Uterus (tissue), 4 donors: Measurements from ENCODE around the gene HOXC6. TPM values are rescaled to one million over a fixed set of nuclear protein-coding genes. Genes with fewer than 3 reads are reported as not detected.

ENCODE experiments used
- DNase-seq, 2 donors: peaks; one replicate each; pipeline ENCODE4 v3.0.0-alpha.2; 2019 to 2020
- H3K27ac ChIP-seq, 2 donors: fragments of 200-600 bp; sonication (generic); 1 replicate in 1 of 2; 2 replicates in 1 of 2; pipeline ENCODE4 v1.5.1; 2016 to 2018
- H3K27me3 ChIP-seq, 2 donors: fragments of 200-600 bp; sonication (generic); one replicate each; pipeline ENCODE4 v1.5.1; 2018 to 2019; ENCODE audit warnings: control low read depth in 1 of 2
- H3K36me3 ChIP-seq, 2 donors: fragments of 200-600 bp; sonication (generic); one replicate each; pipeline ENCODE4 v1.5.1; 2019; ENCODE audit warnings: control low read depth in 1 of 2
- H3K4me1 ChIP-seq, 2 donors: fragments of 200-600 bp; sonication (generic); one replicate each; pipeline ENCODE4 v1.5.1; 2018 to 2019; ENCODE audit warnings: control low read depth in 1 of 2
- H3K4me3 ChIP-seq, 2 donors: fragments of 200-600 bp; sonication (generic); 1 replicate in 1 of 2; 2 replicates in 1 of 2; pipeline ENCODE4 v1.5.1; 2018 to 2019; ENCODE audit warnings: mild to moderate bottlenecking in 1 of 2
- H3K9me3 ChIP-seq, 2 donors: fragments of 200-600 bp; sonication (generic); one replicate each; pipeline ENCODE4 v1.5.1; 2019; ENCODE audit warnings: control low read depth in 1 of 2
- CTCF ChIP-seq, 4 experiments: fragments of 200-600 bp in 2 of 4; fragments of 450-650 bp in 2 of 4; sonication (generic) in 2 of 4; IDR thresholded peaks; one replicate each; pipeline ENCODE4 v1.5.1; 2016 to 2019; ENCODE audit warnings: antibody characterized with exemption in 4 of 4, mild to moderate bottlenecking in 2 of 4, moderate library complexity in 1 of 4
- POLR2A ChIP-seq, 2 donors: fragments of 450-650 bp; IDR thresholded peaks; one replicate each; pipeline ENCODE4 v1.6.1; 2016; ENCODE audit warnings: antibody characterized with exemption in 2 of 2, mild to moderate bottlenecking in 1 of 2, moderate library complexity in 1 of 2
- intact Hi-C: fragments of 100-400 bp; cut with DNase I; formaldehyde crosslinking; loops from one replicate; pipeline ENCODE4 v1.15.1; 2023; ENCODE audit warnings: low total_unique reads
- total RNA-seq, 4 donors: library from RNA; depleted of rRNA in 3 of 4; stranded (reverse); fragments of >200 nt in 3 of 4; gene quantifications; one replicate each; pipeline versions ENCODE4 v1.1.0 to v1.2.4, GENCODE V29; 2014 to 2023
- donor health status: DM: yes; HTN: yes; CAD: no.

The HOXC6 gene
- total RNA-seq, 4 donors from 2014 or later = 1.2 to 20.4 (median 2.1) TPM; not detected in 1

DNA sequence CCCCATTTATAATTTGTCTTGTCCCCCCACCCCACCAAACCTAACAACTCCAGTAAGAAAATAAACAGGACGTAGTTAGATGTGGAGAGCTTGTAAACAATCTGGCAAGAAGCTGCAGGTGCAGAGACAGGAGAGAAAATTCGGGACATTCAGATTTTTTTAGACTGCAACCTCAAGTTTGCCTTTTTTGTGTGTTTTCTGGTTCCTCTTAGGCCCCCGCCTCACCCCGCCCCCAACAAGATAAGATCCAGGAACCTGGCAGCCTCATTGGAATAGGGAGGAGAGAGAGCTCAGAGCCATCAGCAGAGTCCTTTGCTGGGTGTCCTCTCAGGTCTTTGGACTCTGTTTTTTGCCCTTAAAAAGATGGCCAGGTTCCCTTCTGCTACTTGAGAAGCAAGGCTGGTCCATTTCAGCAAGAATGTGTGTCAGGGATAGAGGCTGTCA, 40.4 kb upstream of the HOXC6 start:
- intact Hi-C loops = no loop called here
- H3K27ac ChIP-seq = no peak overlapping the region
- H3K4me3 ChIP-seq = no peak overlapping the region
- H3K9me3 ChIP-seq = no peaks in the 10 kb centered on the region
- no peak for DNase-seq
- peaks cover 0 to 17% of the 10 kb centered on the region in 2 donors for H3K4me1 ChIP-seq
- TF ChIP-seq CTCF (IDR thresholded peaks at IDR 0.05) = no peak
- TF ChIP-seq POLR2A (IDR thresholded peaks at IDR 0.05) = no peak
- H3K27me3 ChIP-seq = peaks cover 16 to 95% of the 10 kb centered on the region in 2 donors
- H3K36me3 ChIP-seq = no peaks in the 10 kb centered on the region

GRCh38 chr12:53988541-53989226, 39.6 kb upstream of the HOXC6 start:
- Histone ChIP-seq H3K4me1 (peaks cover 0 to 17% of the 10 kb centered on the region in 2 donors), H3K27me3 (peaks cover 18 to 96% of the 10 kb centered on the region in 2 donors), H3K9me3 (no peaks in the 10 kb centered on the region), H3K27ac (no peak overlapping the region), H3K36me3 (no peaks in the 10 kb centered on the region), H3K4me3 (no peak overlapping the region)
- intact Hi-C loops = no loop called here
- TF ChIP-seq POLR2A (IDR thresholded peaks at IDR 0.05) = no peak
- no peak for TF ChIP-seq CTCF (IDR thresholded peaks at IDR 0.05)
- DNase-seq = no peak

DNA sequence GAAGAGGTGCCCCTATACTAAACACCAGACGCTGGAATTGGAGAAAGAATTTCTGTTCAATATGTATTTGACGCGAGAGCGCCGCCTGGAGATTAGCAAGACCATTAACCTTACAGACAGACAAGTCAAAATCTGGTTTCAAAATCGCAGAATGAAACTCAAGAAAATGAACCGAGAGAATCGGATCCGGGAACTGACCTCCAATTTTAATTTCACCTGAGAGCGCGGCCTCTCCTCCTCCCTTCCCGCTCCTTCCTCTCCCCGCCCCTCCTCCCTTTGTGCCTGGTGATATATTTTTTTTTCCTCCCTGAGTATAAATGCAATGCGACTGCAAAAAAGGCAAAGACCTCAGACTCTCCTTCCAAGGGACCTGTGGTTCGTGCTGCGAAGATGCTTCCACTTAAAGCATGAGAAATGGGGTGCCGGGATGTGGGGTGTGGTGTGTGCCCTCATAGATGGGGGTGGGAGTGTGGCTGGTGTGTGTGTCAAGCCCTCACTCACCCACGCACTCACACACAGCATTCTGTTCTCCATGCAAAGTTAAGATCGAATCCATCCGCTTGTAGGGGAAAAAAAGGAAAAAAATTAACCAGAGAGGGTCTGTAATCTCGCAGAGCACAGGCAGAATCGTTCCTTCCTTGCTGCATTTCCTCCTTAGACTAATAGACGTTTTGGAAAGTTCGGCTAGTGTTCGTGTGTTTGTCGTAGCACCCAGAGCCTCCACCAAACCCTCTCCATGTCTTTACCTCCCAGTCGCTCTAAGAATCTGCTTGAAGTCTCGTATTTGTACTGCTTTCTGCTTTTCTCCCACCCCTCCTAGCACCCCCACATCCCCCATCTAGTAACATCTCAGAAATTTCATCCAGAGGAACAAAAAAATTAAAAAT, 38.8 kb upstream of the HOXC6 start:
- no peaks in the 10 kb centered on the region for H3K9me3 ChIP-seq
- peaks cover 0 to 21% of the 10 kb centered on the region in 2 donors for H3K4me1 ChIP-seq

GRCh38 chr12:53990311-53991076, 37.7 kb upstream of the HOXC6 start:
- Histone ChIP-seq H3K27ac (no peak overlapping the region), H3K4me3 (no peak overlapping the region), H3K9me3 (no peaks in the 10 kb centered on the region), H3K27me3 (peaks cover 27 to 96% of the 10 kb centered on the region in 2 donors), H3K4me1 (peaks cover 0 to 27% of the 10 kb centered on the region in 2 donors), H3K36me3 (no peaks in the 10 kb centered on the region)
- DNase-seq = no peak
- no peak for TF ChIP-seq CTCF (IDR thresholded peaks at IDR 0.05)
- TF ChIP-seq POLR2A (IDR thresholded peaks at IDR 0.05) = peak in 1 of 2 donors; percentile 12
- intact Hi-C loops = no loop called here

More for the DNA sequence above, 38.8 kb upstream of the HOXC6 start:
- H3K27ac ChIP-seq = no peak overlapping the region
- H3K4me3 ChIP-seq = no peak overlapping the region
- TF ChIP-seq POLR2A (IDR thresholded peaks at IDR 0.05) = no peak
- TF ChIP-seq CTCF (IDR thresholded peaks at IDR 0.05) = peak in 1 of 4 experiments; percentile 6
- no peaks in the 10 kb centered on the region for H3K36me3 ChIP-seq
- intact Hi-C loops = no loop called here
- DNase-seq = no peak
- peaks cover 24 to 96% of the 10 kb centered on the region in 2 donors for H3K27me3 ChIP-seq
